ENCODE measurements around the gene PBRM1.

Gene PBRM1

GRCh38 chr3:52663098-52663497, 22.6 kb downstream of the PBRM1 start:
- peaks cover 41% of the 10 kb centered on the region for H3K36me3 ChIP-seq (ENCODE audit: insufficient read depth, low read length)
- no peaks in the 10 kb centered on the region for H3K79me2 ChIP-seq (ENCODE audit: control insufficient read depth, insufficient read depth, low read length, unreplicated experiment)
- no peak overlapping the region for H3K4me3 ChIP-seq (ENCODE audit: low read depth, low read length)
- H3K27me3 ChIP-seq (ENCODE audit: insufficient read depth, low read length) = no peaks in the 10 kb centered on the region
- no peak overlapping the region for H3K27ac ChIP-seq (ENCODE audit: low read depth, low read length)
- H3K4me1 ChIP-seq (ENCODE audit: control insufficient read depth, insufficient read depth, low read length, unreplicated experiment) = no peaks in the 10 kb centered on the region
- no peak overlapping the region for H2AFZ ChIP-seq (ENCODE audit: low read length, unreplicated experiment)

GRCh38 chr3:52660046-52660445, 25.7 kb downstream of the PBRM1 start:
- H3K4me3 ChIP-seq (ENCODE audit: low read depth, low read length) = no peak overlapping the region
- H3K4me1 ChIP-seq (ENCODE audit: control insufficient read depth, insufficient read depth, low read length, unreplicated experiment) = no peaks in the 10 kb centered on the region
- no peaks in the 10 kb centered on the region for H3K79me2 ChIP-seq (ENCODE audit: control insufficient read depth, insufficient read depth, low read length, unreplicated experiment)
- no peaks in the 10 kb centered on the region for H3K27me3 ChIP-seq (ENCODE audit: insufficient read depth, low read length)
- H3K36me3 ChIP-seq (ENCODE audit: insufficient read depth, low read length) = peaks cover 52% of the 10 kb centered on the region
- H3K27ac ChIP-seq (ENCODE audit: low read depth, low read length) = no peak overlapping the region
- H2AFZ ChIP-seq (ENCODE audit: low read length, unreplicated experiment) = no peak overlapping the region

- Histone ChIP-seq H3K27me3 (ENCODE audit: insufficient read depth, low read length) (no peaks in the 10 kb centered on the region), H3K4me3 (ENCODE audit: low read depth, low read length) (no peak overlapping the region), H3K27ac (ENCODE audit: low read depth, low read length) (no peak overlapping the region), H3K4me1 (ENCODE audit: control insufficient read depth, insufficient read depth, low read length, unreplicated experiment) (peaks cover 2% of the 10 kb centered on the region), H2AFZ (ENCODE audit: low read length, unreplicated experiment) (no peak overlapping the region), H3K79me2 (ENCODE audit: control insufficient read depth, insufficient read depth, low read length, unreplicated experiment) (no peaks in the 10 kb centered on the region), H3K36me3 (ENCODE audit: insufficient read depth, low read length) (peaks cover 47% of the 10 kb centered on the region)
Measured at GRCh38 chr3:52655895-52656294, 29.8 kb downstream of the PBRM1 start.

- Histone ChIP-seq H3K27me3 (ENCODE audit: insufficient read depth, low read length) (no peaks in the 10 kb centered on the region), H3K4me1 (ENCODE audit: control insufficient read depth, insufficient read depth, low read length, unreplicated experiment) (peaks cover 22% of the 10 kb centered on the region), H3K79me2 (ENCODE audit: control insufficient read depth, insufficient read depth, low read length, unreplicated experiment) (no peaks in the 10 kb centered on the region), H3K27ac (ENCODE audit: low read depth, low read length) (no peak overlapping the region), H2AFZ (ENCODE audit: low read length, unreplicated experiment) (no peak overlapping the region), H3K36me3 (ENCODE audit: insufficient read depth, low read length) (peaks cover 37% of the 10 kb centered on the region), H3K4me3 (ENCODE audit: low read depth, low read length) (no peak overlapping the region)
Measured at GRCh38 chr3:52651592-52651991, 34.1 kb downstream of the PBRM1 start.

GRCh38 chr3:52650439-52650838, 35.3 kb downstream of the PBRM1 start:
- Histone ChIP-seq H3K27me3 (ENCODE audit: insufficient read depth, low read length) (no peaks in the 10 kb centered on the region), H3K27ac (ENCODE audit: low read depth, low read length) (peak overlapping the region; percentile 85), H3K79me2 (ENCODE audit: control insufficient read depth, insufficient read depth, low read length, unreplicated experiment) (no peaks in the 10 kb centered on the region), H3K4me1 (ENCODE audit: control insufficient read depth, insufficient read depth, low read length, unreplicated experiment) (peaks cover 22% of the 10 kb centered on the region), H3K36me3 (ENCODE audit: insufficient read depth, low read length) (peaks cover 30% of the 10 kb centered on the region), H3K4me3 (ENCODE audit: low read depth, low read length) (no peak overlapping the region), H2AFZ (ENCODE audit: low read length, unreplicated experiment) (no peak overlapping the region)

GRCh38 chr3:52649461-52650210, 36.1 kb downstream of the PBRM1 start:
- Histone ChIP-seq H3K27me3 (ENCODE audit: insufficient read depth, low read length) (no peaks in the 10 kb centered on the region), H3K4me1 (ENCODE audit: control insufficient read depth, insufficient read depth, low read length, unreplicated experiment) (peaks cover 22% of the 10 kb centered on the region), H3K27ac (ENCODE audit: low read depth, low read length) (peak overlapping the region; percentile 85), H3K36me3 (ENCODE audit: insufficient read depth, low read length) (peaks cover 28% of the 10 kb centered on the region), H2AFZ (ENCODE audit: low read length, unreplicated experiment) (no peak overlapping the region), H3K79me2 (ENCODE audit: control insufficient read depth, insufficient read depth, low read length, unreplicated experiment) (no peaks in the 10 kb centered on the region), H3K4me3 (ENCODE audit: low read depth, low read length) (no peak overlapping the region)

GRCh38 chr3:52645549-52645948, 40.2 kb downstream of the PBRM1 start:
- H3K36me3 ChIP-seq (ENCODE audit: insufficient read depth, low read length) = peaks cover 23% of the 10 kb centered on the region
- no peak overlapping the region for H3K4me3 ChIP-seq (ENCODE audit: low read depth, low read length)

GRCh38 chr3:52636673-52637072, 49.0 kb downstream of the PBRM1 start:
- Histone ChIP-seq H3K27me3 (ENCODE audit: insufficient read depth, low read length) (no peaks in the 10 kb centered on the region), H3K36me3 (ENCODE audit: insufficient read depth, low read length) (peaks cover 22% of the 10 kb centered on the region), H3K4me3 (ENCODE audit: low read depth, low read length) (no peak overlapping the region), H3K79me2 (ENCODE audit: control insufficient read depth, insufficient read depth, low read length, unreplicated experiment) (no peaks in the 10 kb centered on the region), H3K4me1 (ENCODE audit: control insufficient read depth, insufficient read depth, low read length, unreplicated experiment) (no peaks in the 10 kb centered on the region), H3K27ac (ENCODE audit: low read depth, low read length) (no peak overlapping the region), H2AFZ (ENCODE audit: low read length, unreplicated experiment) (no peak overlapping the region)

More at GRCh38 chr3:52645549-52645948, 40.2 kb downstream of the PBRM1 start:
- no peaks in the 10 kb centered on the region for H3K79me2 ChIP-seq (ENCODE audit: control insufficient read depth, insufficient read depth, low read length, unreplicated experiment)
- peaks cover 17% of the 10 kb centered on the region for H3K4me1 ChIP-seq (ENCODE audit: control insufficient read depth, insufficient read depth, low read length, unreplicated experiment)
- H3K27me3 ChIP-seq (ENCODE audit: insufficient read depth, low read length) = no peaks in the 10 kb centered on the region
- H2AFZ ChIP-seq (ENCODE audit: low read length, unreplicated experiment) = no peak overlapping the region
- H3K27ac ChIP-seq (ENCODE audit: low read depth, low read length) = no peak overlapping the region

GRCh38 chr3:52633786-52634185, 51.9 kb downstream of the PBRM1 start:
- Histone ChIP-seq H3K27me3 (ENCODE audit: insufficient read depth, low read length) (no peaks in the 10 kb centered on the region), H2AFZ (ENCODE audit: low read length, unreplicated experiment) (no peak overlapping the region), H3K27ac (ENCODE audit: low read depth, low read length) (no peak overlapping the region), H3K4me1 (ENCODE audit: control insufficient read depth, insufficient read depth, low read length, unreplicated experiment) (no peaks in the 10 kb centered on the region), H3K36me3 (ENCODE audit: insufficient read depth, low read length) (peaks cover 11% of the 10 kb centered on the region), H3K79me2 (ENCODE audit: control insufficient read depth, insufficient read depth, low read length, unreplicated experiment) (no peaks in the 10 kb centered on the region), H3K4me3 (ENCODE audit: low read depth, low read length) (no peak overlapping the region)

GRCh38 chr3:52625041-52625440, 60.7 kb downstream of the PBRM1 start:
- Histone ChIP-seq H3K79me2 (ENCODE audit: control insufficient read depth, insufficient read depth, low read length, unreplicated experiment) (no peaks in the 10 kb centered on the region), H3K36me3 (ENCODE audit: insufficient read depth, low read length) (peaks cover 19% of the 10 kb centered on the region; the same call in 1 of the 2 replicates), H3K4me1 (ENCODE audit: control insufficient read depth, insufficient read depth, low read length, unreplicated experiment) (no peaks in the 10 kb centered on the region), H2AFZ (ENCODE audit: low read length, unreplicated experiment) (no peak overlapping the region), H3K27me3 (ENCODE audit: insufficient read depth, low read length) (no peaks in the 10 kb centered on the region), H3K27ac (ENCODE audit: low read depth, low read length) (no peak overlapping the region), H3K4me3 (ENCODE audit: low read depth, low read length) (no peak overlapping the region)

GRCh38 chr3:52623234-52623792, 62.4 kb downstream of the PBRM1 start:
- no peak overlapping the region for H2AFZ ChIP-seq (ENCODE audit: low read length, unreplicated experiment)
- H3K79me2 ChIP-seq (ENCODE audit: control insufficient read depth, insufficient read depth, low read length, unreplicated experiment) = no peaks in the 10 kb centered on the region
- no peak overlapping the region for H3K4me3 ChIP-seq (ENCODE audit: low read depth, low read length)
- no peak overlapping the region for H3K27ac ChIP-seq (ENCODE audit: low read depth, low read length)
- H3K27me3 ChIP-seq (ENCODE audit: insufficient read depth, low read length) = no peaks in the 10 kb centered on the region
- H3K36me3 ChIP-seq (ENCODE audit: insufficient read depth, low read length) = peaks cover 27% of the 10 kb centered on the region; the same call in 1 of the 2 replicates
- H3K4me1 ChIP-seq (ENCODE audit: control insufficient read depth, insufficient read depth, low read length, unreplicated experiment) = no peaks in the 10 kb centered on the region
